Measurements from ENCODE around the gene MIF4GD. TPM values are rescaled to one million over a fixed set of nuclear protein-coding genes. Genes with fewer than 3 reads are reported as not detected.

Gene MIF4GD
- total and polyA plus RNA-seq, 10 of the 15 experiments (the other 5 are each of a cell fraction or from before 2014, with no cell fraction given), result 22.8 to 96.2 (median 60.1) TPM

DNA sequence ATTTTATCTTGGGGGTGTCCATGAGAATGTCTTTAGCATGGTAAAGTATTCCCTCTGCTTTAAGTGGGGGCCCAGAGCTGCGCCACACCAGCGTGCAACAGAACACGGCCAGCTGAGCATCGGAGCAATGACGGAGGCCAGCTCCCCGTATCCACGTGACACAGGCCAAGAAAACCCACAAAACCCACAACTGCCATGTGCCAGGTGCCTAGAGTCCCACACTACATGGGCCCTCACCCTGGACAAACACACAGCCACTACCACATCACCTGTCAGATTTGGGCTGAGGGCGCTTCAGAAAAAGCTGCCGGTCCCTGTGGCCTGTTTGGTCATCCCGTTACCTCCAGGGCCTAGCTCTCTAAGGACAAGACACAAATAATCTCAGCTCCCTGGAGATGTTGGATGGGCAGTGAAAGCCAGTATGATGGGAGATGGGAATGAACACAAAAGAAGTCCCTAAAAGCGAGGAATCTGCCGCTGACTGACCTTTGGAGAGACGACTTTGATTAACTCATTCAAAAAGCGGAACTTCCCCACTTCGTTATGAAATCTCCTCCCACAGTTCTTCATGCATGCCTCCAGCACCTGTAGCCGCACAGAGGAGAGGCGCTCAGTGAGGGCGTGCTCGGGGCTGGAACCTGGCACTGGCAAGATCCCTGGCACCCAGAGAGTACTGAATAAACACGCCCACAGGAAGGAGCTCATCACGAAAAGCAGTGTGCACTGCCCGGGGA lies 26.7 kb downstream of the MIF4GD start (continued):
- peak in 1 of 2 experiments; percentile 44; a peak in 1 of 4 replicates for TF ChIP-seq BHLHE40 (IDR thresholded peaks at IDR 0.05; ENCODE audit: borderline replicate concordance in 1 of 2, low read depth in 2 of 2, low read length in 1 of 2)
- no peak for TF ChIP-seq CREB1 (IDR thresholded peaks at IDR 0.05; ENCODE audit: low read depth)
- TF ChIP-seq IRF3 (IDR thresholded peaks at IDR 0.05), result no peak
- TF ChIP-seq STAT1 (conservative IDR thresholded peaks at IDR 0.05), result no peak
- peak; percentile 31 for TF ChIP-seq USF1 (IDR thresholded peaks at IDR 0.05; ENCODE audit: borderline replicate concordance, extremely low read length, insufficient read depth, low read depth, low read length)
- no peak for TF ChIP-seq CEBPZ (IDR thresholded peaks at IDR 0.05; ENCODE audit: low read depth, low read length)
- no peak for TF ChIP-seq MLLT1 (IDR thresholded peaks at IDR 0.05)
- TF ChIP-seq ETV6 (conservative IDR thresholded peaks at IDR 0.05 in 1 of 2, IDR thresholded peaks at IDR 0.05 in 1 of 2; ENCODE audit: borderline replicate concordance in 1 of 2, low read depth in 1 of 2), result no peak
- no peak for TF ChIP-seq MYB (IDR thresholded peaks at IDR 0.05; ENCODE audit: borderline replicate concordance, low read depth, low read length)
- TF ChIP-seq RB1 (IDR thresholded peaks at IDR 0.05; ENCODE audit: borderline replicate concordance), result no peak
- TF ChIP-seq GATAD2B (conservative IDR thresholded peaks at IDR 0.05; ENCODE audit: low read depth), result no peak
- TF ChIP-seq KDM1A (IDR thresholded peaks at IDR 0.05; ENCODE audit: borderline replicate concordance), result no peak
- TF ChIP-seq RUNX3 (IDR thresholded peaks at IDR 0.05; ENCODE audit: low read length), result peak; percentile 73
- TF ChIP-seq HCFC1 (IDR thresholded peaks at IDR 0.05; ENCODE audit: low read length), result no peak
- TF ChIP-seq, protein P1, sequence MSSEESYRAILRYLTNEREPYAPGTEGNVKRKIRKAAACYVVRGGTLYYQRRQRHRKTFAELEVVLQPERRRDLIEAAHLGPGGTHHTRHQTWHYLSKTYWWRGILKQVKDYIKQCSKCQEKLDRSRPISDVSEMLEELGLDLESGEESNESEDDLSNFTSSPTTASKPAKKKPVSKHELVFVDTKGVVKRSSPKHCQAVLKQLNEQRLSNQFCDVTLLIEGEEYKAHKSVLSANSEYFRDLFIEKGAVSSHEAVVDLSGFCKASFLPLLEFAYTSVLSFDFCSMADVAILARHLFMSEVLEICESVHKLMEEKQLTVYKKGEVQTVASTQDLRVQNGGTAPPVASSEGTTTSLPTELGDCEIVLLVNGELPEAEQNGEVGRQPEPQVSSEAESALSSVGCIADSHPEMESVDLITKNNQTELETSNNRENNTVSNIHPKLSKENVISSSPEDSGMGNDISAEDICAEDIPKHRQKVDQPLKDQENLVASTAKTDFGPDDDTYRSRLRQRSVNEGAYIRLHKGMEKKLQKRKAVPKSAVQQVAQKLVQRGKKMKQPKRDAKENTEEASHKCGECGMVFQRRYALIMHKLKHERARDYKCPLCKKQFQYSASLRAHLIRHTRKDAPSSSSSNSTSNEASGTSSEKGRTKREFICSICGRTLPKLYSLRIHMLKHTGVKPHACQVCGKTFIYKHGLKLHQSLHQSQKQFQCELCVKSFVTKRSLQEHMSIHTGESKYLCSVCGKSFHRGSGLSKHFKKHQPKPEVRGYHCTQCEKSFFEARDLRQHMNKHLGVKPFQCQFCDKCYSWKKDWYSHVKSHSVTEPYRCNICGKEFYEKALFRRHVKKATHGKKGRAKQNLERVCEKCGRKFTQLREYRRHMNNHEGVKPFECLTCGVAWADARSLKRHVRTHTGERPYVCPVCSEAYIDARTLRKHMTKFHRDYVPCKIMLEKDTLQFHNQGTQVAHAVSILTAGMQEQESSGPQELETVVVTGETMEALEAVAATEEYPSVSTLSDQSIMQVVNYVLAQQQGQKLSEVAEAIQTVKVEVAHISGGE (CRISPR knock-in tag; IDR thresholded peaks at IDR 0.05), result no peak
- no peak for TF ChIP-seq ZBTB33 (IDR thresholded peaks at IDR 0.05)
